ENCODE measurements around the gene SDF4.

Gene SDF4

DNA sequence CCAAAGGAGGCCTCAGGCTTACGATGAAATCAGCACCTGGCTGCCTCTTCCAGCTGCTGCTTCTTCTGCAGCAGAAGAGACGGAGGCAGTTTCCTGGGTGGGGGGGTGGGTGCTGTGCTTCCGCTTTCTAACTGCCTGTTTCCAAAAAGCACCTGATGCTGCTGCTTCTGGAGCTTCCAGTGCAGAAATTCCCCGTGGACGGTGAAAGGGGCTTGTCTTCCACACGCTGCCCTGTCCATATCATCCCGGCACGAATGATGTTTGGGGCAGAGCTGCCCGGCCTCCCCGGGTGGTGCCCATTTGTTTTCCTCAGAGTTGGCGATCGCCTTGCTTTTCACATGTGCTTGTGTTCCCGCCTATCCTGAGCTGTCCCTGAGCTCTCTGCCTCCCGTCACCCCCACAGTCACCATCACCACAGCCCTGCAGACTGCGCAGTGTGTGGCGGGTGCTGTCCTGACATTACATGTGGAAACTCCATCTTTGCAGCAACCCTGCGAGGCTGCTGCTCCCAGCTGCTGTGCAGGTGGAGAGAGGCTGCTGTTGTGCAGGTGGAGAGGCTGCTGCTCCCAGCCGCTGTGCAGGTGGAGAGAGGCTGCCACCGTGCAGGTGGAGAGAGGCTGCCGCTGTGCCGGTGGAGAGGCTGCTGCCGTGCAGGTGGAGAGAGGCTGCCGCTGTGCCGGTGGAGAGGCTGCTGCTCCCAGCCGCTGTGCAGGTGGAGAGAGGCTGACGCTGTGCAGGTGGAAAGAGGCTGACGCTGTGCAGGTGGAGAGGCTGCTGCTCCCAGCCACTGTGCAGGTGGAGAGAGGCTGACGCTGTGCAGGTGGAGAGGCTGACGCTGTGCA, 56.4 kb downstream of the SDF4 start:
- peak; percentile 64 to 91 for DNase-seq

- DNase-seq = no peak
These were observed 57.9 kb downstream of the SDF4 start, which contains the start of gene TTLL10 for GRCh38 chr1:1173793-1174415. Gene TTLL10, plus strand, starts transcription at chr1:1173880. Its CDS starts 5,336 bp downstream, at chr1:1179216.

- no peak for DNase-seq
These were observed 58.6 kb downstream of the SDF4 start for GRCh38 chr1:1173061-1173792.

DNA sequence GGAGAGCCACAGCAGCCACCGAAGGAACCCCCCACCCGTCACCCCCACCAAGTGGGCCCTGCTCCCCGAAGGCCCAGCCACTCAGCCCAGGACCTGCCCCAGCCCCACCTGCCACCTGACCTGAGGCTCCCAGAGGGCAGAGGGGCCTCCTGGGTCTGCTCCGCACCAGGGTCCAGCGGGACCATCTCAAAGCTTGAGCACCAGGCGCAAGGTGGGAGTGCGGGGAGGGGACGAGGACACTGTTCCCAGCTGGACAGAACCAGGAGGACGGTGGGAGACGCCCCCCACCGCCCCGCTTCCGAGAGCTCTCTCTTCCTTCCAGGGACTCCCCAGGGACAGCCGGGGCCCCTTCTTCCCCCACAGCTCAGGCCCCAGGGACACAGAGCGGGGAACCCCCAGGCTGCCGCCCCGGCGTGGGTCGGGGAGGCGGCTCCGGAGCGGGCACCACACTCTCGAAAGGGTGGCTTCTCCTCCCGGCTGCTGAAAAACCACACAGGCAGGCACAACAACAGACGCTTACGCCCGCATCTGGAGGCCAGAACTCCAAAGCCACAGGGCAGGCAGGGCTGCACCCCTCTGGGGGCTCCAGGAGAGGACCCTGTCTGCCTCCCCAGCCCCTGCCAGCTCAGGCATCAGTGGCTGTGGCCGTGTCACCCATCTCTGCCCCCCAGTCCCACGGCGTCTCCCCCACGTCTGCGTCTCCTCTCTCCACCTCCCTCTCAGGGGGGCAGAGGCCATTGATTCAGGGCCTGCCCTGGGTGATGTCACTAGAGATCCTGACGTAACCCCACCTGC, 60.1 kb downstream of the SDF4 start:
- DNase-seq = no peak

DNA sequence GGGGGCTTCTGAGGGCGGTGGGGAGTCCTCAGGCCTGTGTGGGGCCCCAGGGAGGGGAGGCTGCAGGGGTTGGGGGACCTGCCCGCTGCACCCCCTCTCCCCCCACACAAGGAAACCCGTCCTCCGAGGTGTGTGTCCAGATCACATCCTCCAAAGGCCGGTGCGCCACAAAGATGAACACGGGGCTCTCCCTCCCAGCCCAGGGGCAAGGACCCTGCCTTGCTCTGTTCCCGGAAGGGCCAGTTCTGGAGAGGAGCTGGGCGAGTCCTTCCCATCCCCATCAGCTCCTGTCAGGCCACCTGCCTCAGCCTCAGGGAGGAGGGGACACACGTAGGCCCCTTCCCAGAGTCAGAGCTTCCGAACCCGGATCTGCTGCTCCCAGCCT, 60.6 kb downstream of the SDF4 start:
- no peak for DNase-seq

- DNase-seq = no peak
These were observed 61.3 kb downstream of the SDF4 start for GRCh38 chr1:1170215-1171091.

GRCh38 chr1:1169429-1170214, 62.2 kb downstream of the SDF4 start:
- no peak for DNase-seq

GRCh38 chr1:1168451-1169411, 63.1 kb downstream of the SDF4 start:
- DNase-seq = no peak

GRCh38 chr1:1167841-1168450, 63.9 kb downstream of the SDF4 start:
- DNase-seq = no peak

DNA sequence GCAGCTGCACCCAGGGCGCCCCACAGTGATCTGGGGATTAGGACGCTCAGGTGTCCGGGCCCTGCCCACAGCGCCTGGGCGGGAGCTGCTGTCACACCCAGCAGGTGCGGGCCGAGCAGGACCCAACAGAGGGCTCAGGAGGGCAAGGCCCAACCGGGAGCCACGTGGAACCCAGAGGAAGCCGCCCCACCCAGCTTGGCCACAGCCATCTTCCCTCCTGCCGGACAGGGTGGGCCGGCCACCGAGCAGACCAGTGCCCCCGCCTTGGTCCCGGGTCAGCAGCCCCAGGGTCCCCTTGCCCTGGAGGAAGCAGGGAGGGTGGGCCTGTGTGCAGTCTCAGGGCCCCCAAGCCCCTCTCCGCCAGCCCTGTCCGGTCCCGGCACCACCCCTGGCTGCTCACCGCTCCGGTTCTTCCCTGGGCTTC, 64.4 kb downstream of the SDF4 start:
- no peak for DNase-seq

All from NCI-H187 (cell line).